Lung (tissue), 12 donors: ENCODE measurements around the gene PTPRT. TPM values are rescaled to one million over a fixed set of nuclear protein-coding genes. Genes with fewer than 3 reads are reported as not detected.

Source experiments
- ATAC-seq: fragments of 200-7000 bp; cut with Tn5 transposase; one replicate; pipeline ENCODE4 v1.9.1; 2020; ENCODE audit warnings: moderate number of reproducible peaks; ENCODE audit not compliant: insufficient read depth, low FRiP score
- DNase-seq, 3 donors: peaks; one replicate each; pipeline ENCODE4 v3.0.0-alpha.2; 2013 to 2017
- H3K27ac ChIP-seq, 2 donors: one replicate each; pipeline ENCODE4 v1.5.1; 2013; ENCODE audit warnings: mild to moderate bottlenecking in 2 of 2, moderate library complexity in 2 of 2, control low read depth in 1 of 2, inconsistent platforms in 1 of 2, low read depth in 1 of 2, low read length in 1 of 2
- H3K27me3 ChIP-seq, 3 donors: one replicate each; pipeline ENCODE4 v1.5.1; 2013; ENCODE audit warnings: low read length in 2 of 3; ENCODE audit not compliant: control insufficient read depth in 3 of 3, insufficient read depth in 3 of 3
- H3K36me3 ChIP-seq, 4 donors: one replicate each; pipeline ENCODE4 v1.5.1; 2013; ENCODE audit warnings: low read length in 4 of 4, mild to moderate bottlenecking in 1 of 4, moderate library complexity in 1 of 4; ENCODE audit not compliant: control insufficient read depth in 4 of 4, insufficient read depth in 4 of 4
- H3K4me1 ChIP-seq, 5 donors: one replicate each; pipeline ENCODE4 v1.5.1; 2013; ENCODE audit warnings: low read length in 5 of 5, mild to moderate bottlenecking in 2 of 5, moderate library complexity in 1 of 5; ENCODE audit not compliant: control insufficient read depth in 5 of 5, insufficient read depth in 5 of 5
- H3K4me3 ChIP-seq: one replicate; pipeline ENCODE4 v1.5.1; 2013; ENCODE audit warnings: mild to moderate bottlenecking, control low read depth, moderate library complexity
- H3K9ac ChIP-seq, 2 donors: one replicate each; pipeline ENCODE4 v1.5.1; 2013; ENCODE audit warnings: low read length in 2 of 2, control low read depth in 1 of 2; ENCODE audit not compliant: insufficient read depth in 1 of 2
- H3K9me3 ChIP-seq, 4 donors: one replicate each; pipeline ENCODE4 v1.5.1; 2013; ENCODE audit warnings: low read length in 3 of 4, mild to moderate bottlenecking in 1 of 4, moderate library complexity in 1 of 4; ENCODE audit not compliant: control insufficient read depth in 4 of 4, insufficient read depth in 3 of 4
- CTCF ChIP-seq: IDR thresholded peaks from 2 replicates; pipeline ENCODE4 v1.5.1; 2012; ENCODE audit warnings: mild to moderate bottlenecking; ENCODE audit errors: control extremely low read depth, extremely low read depth
- WGBS, 2 donors: extraction: QIAGEN DNeasy Blood & Tissue Kit; methylation state at CpG; one replicate each; pipeline ENCODE4 v1.1.7; 2013; 5-methylcytosine and 5-hydroxymethylcytosine counted together
- polyA plus RNA-seq, 2 donors: library from polyadenylated mRNA; stranded (reverse); fragments of 200-250 nt; gene quantifications; one replicate each; pipeline ENCODE4 v1.2.1, GENCODE V29; 2013
- total RNA-seq, 2 donors: library from RNA; depleted of rRNA in 1 of 2; stranded (reverse); fragments of >200 nt in 1 of 2; gene quantifications; one replicate each; pipeline ENCODE4 v1.2.1, GENCODE V29; 2014 to 2021
- donor health status: control.
- donor health status: control.
- donor health status: Bipolar disorder and iron deficiency.
- donor health status: healthy.
- donor health status: DM: yes; HTN: yes; CAD: no.

Gene PTPRT
- total and polyA plus RNA-seq, 4 donors, result 0.37 to 13.8 (median 6.1) TPM

- Histone ChIP-seq H3K4me1 (no peaks in the 10 kb centered on the region), H3K36me3 (no peaks in the 10 kb centered on the region), H3K27me3 (no peaks in the 10 kb centered on the region), H3K27ac (no peak overlapping the region), H3K9me3 (no peaks in the 10 kb centered on the region), H3K4me3 (no peak overlapping the region), H3K9ac (no peak overlapping the region)
- ATAC-seq (no peak), DNase-seq (no peak)
- no peak for TF ChIP-seq CTCF
- 65 to 74% methylated on average over 3 of the region's 3 CpGs for WGBS, 2 donors
Measured at GRCh38 chr20:42864116-42864515, 325.6 kb downstream of the PTPRT start.

GRCh38 chr20:42862446-42862845, 327.3 kb downstream of the PTPRT start:
- Histone ChIP-seq H3K9ac (no peak overlapping the region), H3K27me3 (no peaks in the 10 kb centered on the region), H3K27ac (no peak overlapping the region), H3K4me1 (no peaks in the 10 kb centered on the region), H3K36me3 (no peaks in the 10 kb centered on the region), H3K9me3 (peaks cover 0 to 3% (median 0%) of the 10 kb centered on the region in 4 donors), H3K4me3 (no peak overlapping the region)
- no peak for ATAC-seq
- TF ChIP-seq CTCF, result no peak
- 73 to 74% methylated on average over 5 of the region's 5 CpGs for WGBS, 2 donors
- no peak for DNase-seq

GRCh38 chr20:42857446-42857845, 332.3 kb downstream of the PTPRT start:
- no peak overlapping the region for H3K27ac ChIP-seq
- H3K27me3 ChIP-seq, result no peaks in the 10 kb centered on the region
- H3K9me3 ChIP-seq, result peaks cover 0 to 4% (median 0%) of the 10 kb centered on the region in 4 donors
- H3K36me3 ChIP-seq, result no peaks in the 10 kb centered on the region
- ATAC-seq (no peak), DNase-seq (no peak)
- H3K4me1 ChIP-seq, result no peaks in the 10 kb centered on the region
- no peak overlapping the region for H3K4me3 ChIP-seq
- WGBS, 2 donors, result 74 to 82% methylated on average over 7 of the region's 7 CpGs
- H3K9ac ChIP-seq, result no peak overlapping the region
- TF ChIP-seq CTCF, result no peak

- Histone ChIP-seq H3K9me3 (peaks cover 0 to 4% (median 0%) of the 10 kb centered on the region in 4 donors), H3K27me3 (no peaks in the 10 kb centered on the region), H3K9ac (no peak overlapping the region), H3K27ac (no peak overlapping the region), H3K4me3 (no peak overlapping the region), H3K36me3 (no peaks in the 10 kb centered on the region), H3K4me1 (no peaks in the 10 kb centered on the region)
- no peak for TF ChIP-seq CTCF
- ATAC-seq (no peak), DNase-seq (no peak)
- WGBS, 2 donors, result 65 to 76% methylated on average over 1 of the region's 1 CpG
Measured at GRCh38 chr20:42855896-42856295, 333.8 kb downstream of the PTPRT start.
